Duodenal mucosa (tissue), 2 donors: ENCODE results near the gene MRPS24.

ENCODE experiments used
- H3K27ac ChIP-seq: one replicate; pipeline ENCODE4 v1.7.0; 2013; ENCODE audit warnings: low read depth, low read length
- H3K27me3 ChIP-seq, 2 donors: one replicate each; pipeline ENCODE4 v1.7.0; 2013; ENCODE audit warnings: low read length in 2 of 2, control low read depth in 1 of 2; ENCODE audit not compliant: insufficient read depth in 2 of 2, control insufficient read depth in 1 of 2
- H3K36me3 ChIP-seq, 2 donors: one replicate each; pipeline ENCODE4 v1.7.0; 2013; ENCODE audit warnings: low read length in 2 of 2, control low read depth in 1 of 2; ENCODE audit not compliant: insufficient read depth in 2 of 2, control insufficient read depth in 1 of 2
- H3K4me1 ChIP-seq, 2 donors: one replicate each; pipeline ENCODE4 v1.7.0; 2013; ENCODE audit warnings: low read length in 2 of 2, control low read depth in 1 of 2; ENCODE audit not compliant: insufficient read depth in 2 of 2, control insufficient read depth in 1 of 2
- H3K4me3 ChIP-seq, 2 donors: one replicate each; pipeline ENCODE4 v1.7.0; 2013; ENCODE audit warnings: low read length in 2 of 2, low read depth in 1 of 2
- H3K9ac ChIP-seq, 2 donors: one replicate each; pipeline ENCODE4 v1.7.0; 2013; ENCODE audit warnings: low read length in 2 of 2, low read depth in 1 of 2
- H3K9me3 ChIP-seq, 2 donors: one replicate each; pipeline ENCODE4 v1.7.0; 2013; ENCODE audit warnings: low read length in 2 of 2, control low read depth in 1 of 2; ENCODE audit not compliant: control insufficient read depth in 1 of 2

The MRPS24 gene

GRCh38 chr7:43868181-43868580 lies 1.1 kb downstream of the MRPS24 start:
- Histone ChIP-seq H3K36me3 (peaks cover 15 to 16% of the 10 kb centered on the region in 2 donors), H3K27ac (no peak overlapping the region), H3K4me3 (peak overlapping the region; percentile 82 to 87), H3K27me3 (no peaks in the 10 kb centered on the region), H3K9me3 (no peaks in the 10 kb centered on the region), H3K9ac (peak overlapping the region in 1 of 2 donors; percentile 7), H3K4me1 (peaks cover 23 to 25% of the 10 kb centered on the region in 2 donors)

DNA sequence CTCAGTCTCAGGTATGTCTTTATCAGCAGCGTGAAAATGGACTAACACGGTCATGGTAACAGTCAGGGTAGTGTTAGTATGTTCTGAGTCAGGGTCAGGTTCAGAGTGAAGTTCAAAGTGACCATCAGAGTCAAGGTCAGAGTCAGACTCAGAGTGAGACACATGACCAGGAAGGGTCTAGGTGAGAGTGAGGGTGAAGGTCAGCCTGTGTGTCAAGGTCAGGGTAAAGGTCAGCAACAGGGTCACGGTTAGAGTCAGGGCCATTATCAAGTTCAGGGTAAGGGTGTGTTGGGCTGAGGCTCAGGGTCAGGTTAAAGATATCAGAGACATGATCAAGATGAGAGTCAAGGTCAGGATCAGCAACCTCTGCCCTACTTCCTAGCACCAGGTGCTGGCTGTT lies 4.0 kb downstream of the MRPS24 start:
- Histone ChIP-seq H3K9me3 (no peaks in the 10 kb centered on the region), H3K27me3 (no peaks in the 10 kb centered on the region), H3K9ac (no peak overlapping the region), H3K36me3 (peaks cover 15 to 16% of the 10 kb centered on the region in 2 donors), H3K27ac (no peak overlapping the region), H3K4me1 (peaks cover 10 to 18% of the 10 kb centered on the region in 2 donors), H3K4me3 (no peak overlapping the region)

GRCh38 chr7:43864126-43864525 lies 5.2 kb downstream of the MRPS24 start:
- no peak overlapping the region for H3K9ac ChIP-seq
- H3K36me3 ChIP-seq, result peaks cover 15 to 16% of the 10 kb centered on the region in 2 donors
- H3K27ac ChIP-seq, result no peak overlapping the region
- no peaks in the 10 kb centered on the region for H3K27me3 ChIP-seq
- H3K9me3 ChIP-seq, result no peaks in the 10 kb centered on the region
- peaks cover 6 to 10% of the 10 kb centered on the region in 2 donors for H3K4me1 ChIP-seq
- H3K4me3 ChIP-seq, result no peak overlapping the region

GRCh38 chr7:43856996-43857395 lies 12.3 kb downstream of the MRPS24 start:
- H3K4me1 ChIP-seq, result no peaks in the 10 kb centered on the region
- no peak overlapping the region for H3K9ac ChIP-seq
- H3K27me3 ChIP-seq, result no peaks in the 10 kb centered on the region
- H3K4me3 ChIP-seq, result no peak overlapping the region
- no peaks in the 10 kb centered on the region for H3K9me3 ChIP-seq
- H3K36me3 ChIP-seq, result no peaks in the 10 kb centered on the region
- H3K27ac ChIP-seq, result no peak overlapping the region

DNA sequence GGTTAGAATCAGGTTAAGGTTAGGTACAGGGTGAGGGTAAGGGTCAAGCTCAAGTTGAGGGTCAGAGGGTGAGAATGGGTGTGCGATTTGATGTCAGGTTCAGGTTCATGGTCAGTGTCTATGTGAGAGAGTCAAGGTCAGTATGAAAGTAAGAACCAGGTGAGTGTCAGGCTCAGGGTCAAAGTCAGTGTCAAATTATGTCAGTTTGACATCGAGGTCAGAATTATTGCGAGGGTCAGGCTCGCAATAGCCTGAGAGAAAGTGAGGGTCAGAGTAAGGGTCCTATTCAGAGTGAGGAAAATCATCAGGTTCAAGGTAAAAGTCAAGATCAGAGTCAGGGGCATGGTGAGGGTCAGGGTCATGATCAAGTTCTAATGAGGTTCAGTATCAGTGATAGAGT lies 13.0 kb downstream of the MRPS24 start:
- no peaks in the 10 kb centered on the region for H3K36me3 ChIP-seq
- no peaks in the 10 kb centered on the region for H3K4me1 ChIP-seq

DNA sequence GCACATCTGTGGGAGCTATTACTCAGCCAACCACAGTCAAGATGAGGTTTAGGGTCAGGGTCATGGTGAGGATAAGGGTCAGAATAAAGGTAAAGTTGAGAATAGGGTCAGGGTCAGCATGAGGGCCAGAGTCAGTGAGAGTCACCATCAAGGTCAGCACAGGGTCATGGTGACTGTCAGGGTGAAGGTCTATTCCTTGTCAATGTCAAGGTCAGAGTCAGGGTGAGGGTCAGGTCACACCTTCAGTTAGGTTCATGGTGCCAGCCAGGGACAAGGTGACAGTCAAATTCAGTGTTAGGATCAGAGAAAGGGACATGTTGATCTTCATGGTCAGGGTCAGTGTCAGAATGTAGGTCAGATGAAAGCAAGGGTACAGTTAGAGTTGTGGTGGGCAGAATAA lies 14.1 kb downstream of the MRPS24 start:
- no peaks in the 10 kb centered on the region for H3K4me1 ChIP-seq
- no peaks in the 10 kb centered on the region for H3K27me3 ChIP-seq
- no peak overlapping the region for H3K27ac ChIP-seq
- H3K36me3 ChIP-seq, result no peaks in the 10 kb centered on the region
- no peaks in the 10 kb centered on the region for H3K9me3 ChIP-seq
- no peak overlapping the region for H3K4me3 ChIP-seq
- no peak overlapping the region for H3K9ac ChIP-seq

More for the DNA sequence above, 13.0 kb downstream of the MRPS24 start:
- Histone ChIP-seq H3K9me3 (no peaks in the 10 kb centered on the region), H3K27ac (no peak overlapping the region), H3K9ac (no peak overlapping the region), H3K4me3 (no peak overlapping the region), H3K27me3 (no peaks in the 10 kb centered on the region)

- no peaks in the 10 kb centered on the region for H3K4me1 ChIP-seq
- H3K4me3 ChIP-seq, result no peak overlapping the region
- no peaks in the 10 kb centered on the region for H3K27me3 ChIP-seq
- no peak overlapping the region for H3K27ac ChIP-seq
- H3K36me3 ChIP-seq, result no peaks in the 10 kb centered on the region
- H3K9me3 ChIP-seq, result no peaks in the 10 kb centered on the region
- no peak overlapping the region for H3K9ac ChIP-seq
Observed at GRCh38 chr7:43851805-43852204, 17.5 kb downstream of the MRPS24 start.

- Histone ChIP-seq H3K27me3 (no peaks in the 10 kb centered on the region), H3K9me3 (no peaks in the 10 kb centered on the region), H3K4me3 (no peak overlapping the region), H3K4me1 (no peaks in the 10 kb centered on the region), H3K36me3 (no peaks in the 10 kb centered on the region), H3K9ac (no peak overlapping the region), H3K27ac (no peak overlapping the region)
Observed at GRCh38 chr7:43850348-43851116, 18.8 kb downstream of the MRPS24 start.

DNA sequence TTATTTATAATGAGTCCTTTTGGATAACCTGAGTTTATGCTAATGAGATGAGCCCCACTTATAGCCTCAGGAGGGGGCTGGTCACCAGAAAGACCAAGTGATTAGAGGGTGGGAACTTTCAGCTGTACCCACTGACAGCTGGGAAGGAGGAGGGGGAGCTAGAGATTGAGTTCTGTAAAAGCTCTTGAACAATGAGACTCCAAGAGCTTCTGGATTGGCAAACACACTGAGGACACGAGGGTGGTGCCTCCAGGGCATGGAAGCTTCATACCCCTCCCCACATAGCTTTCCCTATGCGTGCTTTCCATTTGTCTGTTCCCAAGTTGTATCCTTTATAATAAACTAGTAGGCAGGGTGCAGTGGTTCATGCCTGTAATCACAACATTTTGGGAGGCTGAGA lies 20.3 kb downstream of the MRPS24 start:
- Histone ChIP-seq H3K27me3 (no peaks in the 10 kb centered on the region), H3K4me3 (no peak overlapping the region), H3K4me1 (no peaks in the 10 kb centered on the region), H3K9ac (no peak overlapping the region), H3K27ac (no peak overlapping the region), H3K9me3 (no peaks in the 10 kb centered on the region), H3K36me3 (no peaks in the 10 kb centered on the region)

GRCh38 chr7:43847496-43847895 lies 21.8 kb downstream of the MRPS24 start:
- no peak overlapping the region for H3K4me3 ChIP-seq

More at GRCh38 chr7:43847496-43847895, 21.8 kb downstream of the MRPS24 start:
- no peaks in the 10 kb centered on the region for H3K36me3 ChIP-seq
- H3K27me3 ChIP-seq, result no peaks in the 10 kb centered on the region
- no peak overlapping the region for H3K9ac ChIP-seq
- no peaks in the 10 kb centered on the region for H3K9me3 ChIP-seq
- no peaks in the 10 kb centered on the region for H3K4me1 ChIP-seq
- H3K27ac ChIP-seq, result no peak overlapping the region
